Endothelial cell of umbilical vein (primary cell): ENCODE measurements around the gene SUN3. TPM values are rescaled to one million over a fixed set of nuclear protein-coding genes. Genes with fewer than 3 reads are reported as not detected.

ENCODE experiments used
- BruUV-seq: library from RNA; stranded (reverse); fragments of 400-500 nt; replicated peaks from 2 replicates; lab custom pipeline; 2021; lab: Mats Ljungman, UMichigan
- CTCF ChIA-PET: fragments of 300-600, 350-600 bp; sonication (Branson Sonifier 250); formaldehyde crosslinking; loops from one replicate; lab custom pipeline; 2021; ENCODE audit warnings: antibody characterized with exemption, inconsistent platforms; lab: Charles Lee
- POLR2A ChIA-PET: fragments of 300-600, 350-600 bp; sonication (Branson Sonifier 250); formaldehyde crosslinking; loops from one replicate; lab custom pipeline; 2021; ENCODE audit warnings: antibody characterized with exemption, inconsistent platforms; lab: Charles Lee
- DNase-seq: peaks from one replicate; pipeline ENCODE4 v3.0.0-alpha.2; 2011; ENCODE audit warnings: low read depth, low spot score
- FAIRE-seq: peaks from 2 replicates; lab custom pipeline; 2011; peaks lifted over from hg19 to GRCh38; lab: Jason Lieb, UNC
- H2AFZ ChIP-seq: 2 replicates; pipeline ENCODE4 v1.6.0; 2012; ENCODE audit warnings: low read depth, low read length, control low read depth, inconsistent platforms
- H3K27ac ChIP-seq: 2 replicates; pipeline ENCODE4 v1.5.1; 2011; ENCODE audit warnings: low read depth, mild to moderate bottlenecking, control low read depth, low read length, moderate library complexity; ENCODE audit not compliant: insufficient read depth
- H3K27me3 ChIP-seq, 2 experiments: 2 replicates each; pipeline versions ENCODE4 v1.6.0 to v1.6.1; 2011; ENCODE audit warnings: low read length in 2 of 2, mixed read lengths in 1 of 2; ENCODE audit not compliant: control insufficient read depth in 2 of 2, insufficient read depth in 2 of 2
- H3K36me3 ChIP-seq, 2 experiments: 2 replicates in 1 of 2; 3 replicates in 1 of 2; pipeline ENCODE4 v1.5.1; 2011; ENCODE audit warnings: low read length in 2 of 2, mild to moderate bottlenecking in 1 of 2, moderate library complexity in 1 of 2; ENCODE audit not compliant: control insufficient read depth in 2 of 2, insufficient read depth in 2 of 2; ENCODE audit errors: extremely low read depth in 1 of 2
- H3K4me1 ChIP-seq: 3 replicates; pipeline ENCODE4 v1.5.1; 2011; ENCODE audit warnings: mild to moderate bottlenecking, low read length; ENCODE audit not compliant: control insufficient read depth, insufficient read depth; ENCODE audit errors: extremely low read depth
- H3K4me2 ChIP-seq: 2 replicates; pipeline ENCODE4 v1.6.1; 2011; ENCODE audit warnings: low read length, control low read depth, mixed read lengths; ENCODE audit not compliant: insufficient read depth
- H3K4me3 ChIP-seq, 3 experiments: fragments of 200-600 bp in 1 of 3; sonication (generic), shearing (Covaris generic) in 1 of 3; replicated peaks in 1 of 3; 2 replicates each; pipeline ENCODE4 v1.5.1; 2011 to 2016; ENCODE audit warnings: control low read depth in 3 of 3, low read length in 3 of 3, mild to moderate bottlenecking in 2 of 3, inconsistent platforms in 1 of 3, low read depth in 1 of 3, moderate library complexity in 1 of 3; ENCODE audit not compliant: insufficient read depth in 1 of 3
- H3K79me2 ChIP-seq: 2 replicates; pipeline ENCODE4 v1.6.0; 2012; ENCODE audit warnings: low read length, inconsistent platforms; ENCODE audit not compliant: control insufficient read depth, insufficient read depth
- H3K9ac ChIP-seq: replicated peaks from 2 replicates; pipeline ENCODE3; 2011; ENCODE audit warnings: low read length, control low read depth; ENCODE audit not compliant: insufficient read depth; ENCODE audit errors: extremely low read depth
- H3K9me1 ChIP-seq: replicated peaks from 3 replicates; pipeline ENCODE4 v1.6.0; 2011; ENCODE audit warnings: mild to moderate bottlenecking, low read length; ENCODE audit not compliant: control insufficient read depth, insufficient read depth; ENCODE audit errors: extremely low read depth
- H3K9me3 ChIP-seq: replicated peaks from 2 replicates; pipeline ENCODE4 v1.5.1; 2012; ENCODE audit warnings: low read length, inconsistent platforms; ENCODE audit not compliant: control insufficient read depth, insufficient read depth
- H4K20me1 ChIP-seq: replicated peaks from 2 replicates; pipeline ENCODE3; 2011; ENCODE audit warnings: mild to moderate bottlenecking, low read length; ENCODE audit not compliant: control insufficient read depth, insufficient read depth; ENCODE audit errors: extremely low read depth
- EZH2 ChIP-seq: IDR thresholded peaks from 2 replicates; pipeline ENCODE4 v1.6.1; 2012; ENCODE audit warnings: borderline replicate concordance, low read depth, mild to moderate bottlenecking, moderate library complexity, low read length, inconsistent platforms; ENCODE audit not compliant: severe bottlenecking
- FOS ChIP-seq: IDR thresholded peaks from 2 replicates; pipeline ENCODE4 v1.6.1; 2011; ENCODE audit warnings: mild to moderate bottlenecking, low read length, moderate library complexity, borderline replicate concordance; ENCODE audit not compliant: insufficient read depth
- GATA2 ChIP-seq: IDR thresholded peaks from 2 replicates; pipeline ENCODE4 v1.7.0; 2011; ENCODE audit warnings: low read depth, mild to moderate bottlenecking, moderate library complexity, mixed read lengths, low read length; ENCODE audit not compliant: insufficient read length, insufficient read depth
- JUN ChIP-seq: IDR thresholded peaks from 2 replicates; pipeline ENCODE4 v1.6.1; 2011; ENCODE audit warnings: borderline replicate concordance, low read depth; ENCODE audit not compliant: insufficient read length, insufficient read depth
- MYC ChIP-seq: IDR thresholded peaks from one replicate; pipeline ENCODE4 v1.6.1; 2011; ENCODE audit warnings: mild to moderate bottlenecking, low read depth, low read length
- POLR2A ChIP-seq: IDR thresholded peaks from 2 replicates; pipeline ENCODE4 v1.6.1; 2012; ENCODE audit warnings: low read depth, mild to moderate bottlenecking, control low read depth, low read length
- POLR2AphosphoS5 ChIP-seq: IDR thresholded peaks from 2 replicates; pipeline ENCODE4 v1.6.1; 2012; ENCODE audit warnings: low read depth, mild to moderate bottlenecking, control low read depth, low read length, moderate library complexity; ENCODE audit not compliant: insufficient read depth
- dilution Hi-C: fragments of 300-500 bp; cut with MboI; formaldehyde crosslinking; loops from one replicate; pipeline ENCODE4 v1.15.0; 2019; ENCODE audit warnings: low sequenced_read_pairs; ENCODE audit not compliant: extremely low pct_ligation_motif_present
- intact Hi-C: fragments of 100-400 bp; cut with micrococcal nuclease; formaldehyde crosslinking; loops from one replicate; pipeline ENCODE4 v1.10.0; 2022
- polyA plus RNA-seq, 4 experiments: library from polyadenylated mRNA; depleted of rRNA in 3 of 4; stranded (reverse) in 3 of 4; unstranded in 1 of 4; fragments of >200 nt; gene quantifications; 2 replicates each; pipeline versions ENCODE4 v1.2.1 to v1.2.3, GENCODE V29; 2011 to 2012; ENCODE audit warnings: missing spikeins in 1 of 4
- total RNA-seq: library from RNA; stranded (reverse); gene quantifications from 2 replicates; pipeline ENCODE4 v1.2.3, GENCODE V29; 2021
- TF ChIP-seq, protein P1 (sequence below): IDR thresholded peaks from 2 replicates; pipeline ENCODE4 v1.6.1; 2011; ENCODE audit not compliant: insufficient read depth, insufficient read length
- TF ChIP-seq, protein P2 (sequence below), 2 donors: IDR thresholded peaks; 1 replicate in 1 of 2; 2 replicates in 1 of 2; pipeline ENCODE4 v1.5.1; 2011; ENCODE audit warnings: low read length in 2 of 2, mild to moderate bottlenecking in 2 of 2, moderate library complexity in 2 of 2, control low read depth in 1 of 2, inconsistent platforms in 1 of 2, low read depth in 1 of 2; ENCODE audit not compliant: insufficient read depth in 1 of 2; ENCODE audit errors: extremely low read depth in 1 of 2

Gene SUN3
- total and polyA plus RNA-seq, 2 donors (not counting 3 experiments of a cell fraction or from before 2014, with no cell fraction given): not detected

DNA sequence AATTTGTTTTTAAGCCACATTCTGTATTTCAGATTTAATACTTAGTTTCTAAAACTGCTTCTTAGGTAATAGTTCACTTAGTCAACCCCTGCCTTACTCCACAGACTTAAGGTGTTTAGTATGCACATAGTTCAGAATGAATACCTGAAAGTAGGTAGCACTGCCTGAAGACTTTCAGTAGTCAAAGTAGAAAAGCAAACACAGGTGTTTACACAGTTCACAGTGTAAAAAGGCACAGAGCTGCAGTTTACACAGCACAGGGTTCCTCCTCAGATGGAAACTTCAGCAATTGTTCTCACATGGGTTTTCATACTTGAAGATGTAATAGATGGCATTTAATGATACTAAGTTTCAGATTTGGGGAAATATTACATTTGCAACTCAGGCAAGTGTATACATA, 77.5 kb downstream of the SUN3 start:
- H3K9ac ChIP-seq: no peak overlapping the region
- TF ChIP-seq, protein P1, sequence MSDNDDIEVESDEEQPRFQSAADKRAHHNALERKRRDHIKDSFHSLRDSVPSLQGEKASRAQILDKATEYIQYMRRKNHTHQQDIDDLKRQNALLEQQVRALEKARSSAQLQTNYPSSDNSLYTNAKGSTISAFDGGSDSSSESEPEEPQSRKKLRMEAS: no peak
- TF ChIP-seq POLR2AphosphoS5: no peak
- no peak for TF ChIP-seq JUN
- no peak for TF ChIP-seq EZH2
- no peak for TF ChIP-seq POLR2A
- TF ChIP-seq GATA2: no peak
- TF ChIP-seq, protein P2, sequence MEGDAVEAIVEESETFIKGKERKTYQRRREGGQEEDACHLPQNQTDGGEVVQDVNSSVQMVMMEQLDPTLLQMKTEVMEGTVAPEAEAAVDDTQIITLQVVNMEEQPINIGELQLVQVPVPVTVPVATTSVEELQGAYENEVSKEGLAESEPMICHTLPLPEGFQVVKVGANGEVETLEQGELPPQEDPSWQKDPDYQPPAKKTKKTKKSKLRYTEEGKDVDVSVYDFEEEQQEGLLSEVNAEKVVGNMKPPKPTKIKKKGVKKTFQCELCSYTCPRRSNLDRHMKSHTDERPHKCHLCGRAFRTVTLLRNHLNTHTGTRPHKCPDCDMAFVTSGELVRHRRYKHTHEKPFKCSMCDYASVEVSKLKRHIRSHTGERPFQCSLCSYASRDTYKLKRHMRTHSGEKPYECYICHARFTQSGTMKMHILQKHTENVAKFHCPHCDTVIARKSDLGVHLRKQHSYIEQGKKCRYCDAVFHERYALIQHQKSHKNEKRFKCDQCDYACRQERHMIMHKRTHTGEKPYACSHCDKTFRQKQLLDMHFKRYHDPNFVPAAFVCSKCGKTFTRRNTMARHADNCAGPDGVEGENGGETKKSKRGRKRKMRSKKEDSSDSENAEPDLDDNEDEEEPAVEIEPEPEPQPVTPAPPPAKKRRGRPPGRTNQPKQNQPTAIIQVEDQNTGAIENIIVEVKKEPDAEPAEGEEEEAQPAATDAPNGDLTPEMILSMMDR (IDR thresholded peaks at IDR 0.05; ENCODE audit: extremely low read depth in 1 of 2, insufficient read depth in 1 of 2, low read depth in 1 of 2, low read length in 2 of 2): no peak
- no peak for TF ChIP-seq MYC
- TF ChIP-seq FOS: no peak
- no peak overlapping the region for H3K4me3 ChIP-seq
- H2AFZ ChIP-seq: no peak overlapping the region
- no peaks in the 10 kb centered on the region for H4K20me1 ChIP-seq
- H3K27me3 ChIP-seq: no peaks in the 10 kb centered on the region
- peaks cover 40% of the 10 kb centered on the region for H3K4me1 ChIP-seq
- no peaks in the 10 kb centered on the region for H3K9me3 ChIP-seq
- no TSS peak for BruUV-seq
- dilution Hi-C loops (no loop called here), intact Hi-C loops (no loop called here)
- DNase-seq (peak; percentile 17), FAIRE-seq (no peak)
- no peak overlapping the region for H3K27ac ChIP-seq
- H3K9me1 ChIP-seq: no peaks in the 10 kb centered on the region
- ChIA-PET POLR2A (no interaction called here), CTCF (interaction anchor here (1.3 to 12.0 kb wide), 2 partner anchors 15 to 20 kb away, joined by 3 to 371 read pairs; no protein-coding TSS in a partner anchor)
- no peaks in the 10 kb centered on the region for H3K79me2 ChIP-seq
- H3K4me2 ChIP-seq: no peak overlapping the region
- peaks cover 4 to 9% of the 10 kb centered on the region in 2 experiments for H3K36me3 ChIP-seq
